Iris pigment epithelial cell (primary cell): ENCODE measurements around the gene MYOZ3.
A peak's percentile ranks its signal among the peaks of the same experiment; 100 is the strongest.

ENCODE experiments used
- DNase-seq: peaks from one replicate; pipeline ENCODE4 v3.0.0-alpha.2; 2011; ENCODE audit warnings: low read depth

MYOZ3 gene

DNA sequence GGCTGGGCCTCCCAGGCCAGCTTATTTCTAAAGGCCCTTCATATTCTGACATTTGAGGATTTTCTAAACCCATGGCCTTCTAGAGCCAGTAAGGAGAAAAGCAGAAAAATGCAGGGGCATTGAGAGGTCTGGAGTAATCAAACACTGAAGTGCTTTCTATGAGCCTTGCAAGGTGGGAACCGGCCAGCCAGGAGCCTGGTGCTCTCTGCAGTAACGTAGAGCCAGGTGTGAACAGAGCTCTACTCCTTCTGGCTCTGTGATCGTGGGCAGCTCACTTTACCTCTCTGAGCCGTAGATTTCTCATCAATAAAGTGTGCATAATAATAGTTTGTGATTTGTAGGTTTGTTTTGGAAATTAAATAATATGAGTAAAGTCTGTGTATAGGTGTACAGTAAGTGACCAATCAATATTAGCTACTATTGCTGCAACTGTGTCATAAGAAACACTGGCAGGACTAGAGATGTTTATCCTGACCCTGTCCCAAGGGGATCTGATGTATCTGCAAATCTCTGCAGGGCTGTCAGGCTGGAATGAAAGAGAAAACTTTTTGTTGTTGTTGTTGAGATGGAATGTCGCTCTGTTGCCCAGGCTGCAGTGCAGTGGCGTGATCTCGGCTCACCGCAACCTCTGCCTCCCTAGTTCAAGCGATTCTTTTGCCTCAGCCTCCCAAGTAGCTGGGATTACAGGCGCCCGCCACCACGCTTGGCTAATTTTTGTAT, 17.9 kb upstream of the MYOZ3 start:
- DNase-seq, result no peak

GRCh38 chr5:150644058-150644457, 17.0 kb upstream of the MYOZ3 start:
- DNase-seq, result no peak

DNA sequence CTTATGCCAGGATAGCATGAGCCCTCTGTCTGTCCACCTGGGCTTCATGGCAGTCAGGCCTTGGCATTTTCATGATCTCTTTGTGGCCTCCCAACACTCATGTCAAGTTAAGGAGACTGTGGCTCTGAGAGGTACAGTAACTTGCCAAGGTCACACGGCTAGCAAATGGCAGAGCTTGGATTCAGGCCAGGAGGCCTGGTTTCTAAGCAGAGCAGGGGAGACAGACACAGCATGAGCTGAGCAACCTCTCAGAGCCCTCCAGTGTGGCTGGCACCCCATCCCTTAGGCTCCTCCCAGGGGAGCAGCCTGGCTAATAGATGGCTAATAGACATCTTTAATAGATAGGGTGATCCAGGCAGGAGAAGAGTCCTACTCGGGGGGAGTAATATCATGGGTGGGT, 16.5 kb upstream of the MYOZ3 start:
- no peak for DNase-seq

DNA sequence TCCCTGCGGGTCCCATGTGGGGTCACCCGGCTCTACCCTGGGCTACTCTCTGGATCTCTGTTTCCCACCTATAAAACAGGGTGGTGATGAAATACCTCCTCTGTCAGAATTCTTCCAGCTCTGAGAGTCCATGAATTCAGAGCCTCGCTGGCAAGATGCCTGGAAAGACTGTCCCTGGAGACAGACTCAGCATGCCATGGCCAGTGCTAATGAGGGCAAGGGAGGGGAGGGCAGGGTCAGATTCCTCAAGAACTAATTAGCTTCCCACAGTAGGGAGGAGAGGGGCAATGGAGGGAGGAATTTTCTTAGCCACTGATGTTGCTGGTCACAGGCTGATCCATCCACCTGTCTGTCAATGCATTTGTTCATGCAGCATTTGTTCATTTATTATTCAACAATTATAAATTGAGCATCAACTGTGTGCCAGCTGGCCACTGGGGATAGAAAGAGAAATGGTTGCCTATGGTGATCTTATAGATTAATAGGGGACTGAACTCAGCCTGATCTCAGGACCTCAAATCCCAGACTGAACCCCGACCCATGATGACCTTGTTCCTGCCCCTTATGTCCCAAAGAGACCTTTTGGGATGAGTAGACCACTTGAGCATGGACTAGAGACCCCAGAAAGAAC, 15.9 kb upstream of the MYOZ3 start:
- DNase-seq, result peak; percentile 75

DNA sequence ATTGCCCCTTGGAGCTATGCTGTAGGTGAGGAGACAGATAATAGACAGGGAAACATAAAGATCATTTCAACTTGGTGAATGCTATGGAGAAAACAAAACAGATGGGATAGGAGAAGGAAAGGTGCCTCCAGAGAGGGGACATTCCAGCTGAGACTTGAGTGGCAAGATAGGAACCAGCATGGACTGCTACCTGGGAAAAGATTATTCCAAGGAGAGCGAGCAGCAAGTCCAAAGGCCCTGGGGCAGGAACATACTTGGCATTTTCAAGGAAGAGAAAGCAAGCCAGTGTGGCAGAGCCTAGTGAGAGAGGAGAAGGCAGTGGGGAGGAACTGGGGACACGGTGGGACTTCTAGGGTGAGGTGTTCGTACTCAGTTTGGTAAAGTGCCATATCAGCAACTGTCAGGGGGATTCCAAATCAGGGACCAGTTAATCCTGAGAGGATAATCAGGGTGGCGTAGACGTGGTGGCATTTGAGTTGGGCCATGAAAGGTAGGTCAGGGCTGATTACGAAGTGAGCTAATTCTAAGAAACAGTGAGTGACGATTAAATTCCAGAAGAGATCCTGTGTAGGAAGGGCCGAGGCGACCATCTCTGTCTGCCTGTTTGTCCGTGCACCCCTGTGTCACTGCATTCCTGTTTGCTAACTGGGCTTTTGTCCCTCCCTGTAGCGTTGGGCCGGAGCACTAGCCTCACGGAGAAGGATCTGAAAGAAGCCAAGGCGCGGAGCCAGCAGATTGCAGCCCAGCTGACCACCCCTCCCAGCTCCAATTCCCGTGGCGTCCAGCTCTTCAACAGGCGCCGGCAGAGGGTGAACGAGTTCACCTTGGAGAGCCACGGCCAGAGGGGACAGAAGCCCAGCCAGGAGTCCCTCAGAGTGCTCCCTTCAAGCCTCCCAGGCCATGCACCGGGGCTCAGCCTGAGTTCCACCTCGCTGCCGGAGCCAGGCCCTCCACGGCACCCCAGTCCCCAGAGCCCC, 13.5 kb upstream of the MYOZ3 start:
- DNase-seq, result no peak

DNA sequence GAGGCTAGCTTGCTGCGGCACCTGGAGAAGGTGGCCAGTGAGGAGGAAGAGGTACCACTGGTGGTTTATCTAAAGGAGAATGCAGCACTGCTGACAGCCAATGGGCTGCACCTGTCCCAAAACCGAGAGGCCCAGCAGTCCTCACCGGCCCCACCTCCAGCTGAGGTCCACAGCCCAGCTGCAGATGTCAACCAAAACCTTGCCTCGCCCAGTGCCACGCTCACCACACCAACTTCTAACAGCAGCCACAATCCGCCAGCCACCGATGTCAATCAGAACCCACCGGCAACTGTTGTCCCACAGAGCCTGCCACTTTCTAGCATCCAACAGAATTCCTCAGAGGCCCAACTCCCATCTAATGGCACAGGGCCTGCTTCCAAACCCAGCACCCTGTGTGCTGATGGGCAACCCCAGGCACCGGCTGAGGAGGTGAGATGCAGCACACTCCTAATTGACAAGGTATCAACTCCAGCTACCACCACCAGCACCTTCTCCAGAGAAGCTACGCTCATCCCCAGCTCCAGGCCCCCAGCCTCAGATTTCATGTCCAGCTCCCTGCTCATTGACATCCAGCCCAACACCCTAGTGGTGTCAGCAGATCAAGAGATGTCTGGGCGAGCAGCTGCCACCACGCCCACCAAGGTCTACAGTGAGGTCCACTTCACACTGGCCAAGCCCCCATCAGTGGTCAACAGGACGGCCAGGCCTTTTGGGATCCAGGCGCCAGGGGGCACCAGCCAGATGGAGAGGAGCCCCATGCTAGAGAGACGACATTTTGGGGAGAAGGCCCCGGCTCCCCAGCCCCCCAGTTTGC, 12.6 kb upstream of the MYOZ3 start:
- no peak for DNase-seq

- DNase-seq, result no peak
Measured at GRCh38 chr5:150649108-150650020, 11.7 kb upstream of the MYOZ3 start.

- DNase-seq, result no peak
Measured at GRCh38 chr5:150650021-150651006, 10.7 kb upstream of the MYOZ3 start.

- DNase-seq, result no peak
Measured at GRCh38 chr5:150651382-150651781, 9.7 kb upstream of the MYOZ3 start.

DNA sequence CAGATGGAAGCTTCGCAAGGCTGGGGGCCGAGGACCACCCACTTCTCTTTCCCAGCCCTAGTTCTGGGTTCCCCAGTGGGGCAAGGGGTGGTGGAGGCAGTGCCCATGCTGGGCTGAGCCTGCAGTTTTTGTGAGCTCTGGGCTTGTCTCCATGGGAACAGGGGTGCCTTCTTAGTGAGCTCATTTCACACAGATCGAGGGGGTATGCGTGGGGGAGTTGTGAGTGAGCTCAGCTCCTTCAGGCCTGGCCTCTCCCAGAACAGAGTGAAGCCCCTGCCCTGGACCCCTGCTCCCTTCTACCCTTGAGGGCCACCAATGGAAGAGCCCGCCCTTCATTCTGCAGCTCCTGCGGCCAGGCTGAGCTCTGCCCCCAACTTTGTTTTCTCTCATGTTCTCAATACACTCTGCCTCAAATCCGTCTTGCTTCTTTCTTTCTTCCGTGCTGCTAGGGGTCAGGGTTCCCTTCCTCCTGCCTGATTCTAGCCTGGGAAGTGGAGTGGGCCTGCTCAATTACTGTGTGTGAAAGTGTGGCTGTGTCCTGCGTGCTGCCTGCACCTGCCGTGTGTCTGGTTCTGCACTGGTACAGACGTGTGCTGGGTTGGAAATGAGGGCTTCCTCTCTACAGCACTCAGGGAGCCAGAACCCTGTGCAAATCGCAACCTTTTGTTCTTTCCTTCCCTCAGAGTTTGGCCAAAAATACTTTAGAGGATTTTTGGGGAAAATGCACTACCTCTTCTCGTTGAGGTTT, 9.0 kb upstream of the MYOZ3 start:
- DNase-seq, result no peak

GRCh38 chr5:150653145-150653761, 7.8 kb upstream of the MYOZ3 start:
- peak; percentile 50 for DNase-seq

DNA sequence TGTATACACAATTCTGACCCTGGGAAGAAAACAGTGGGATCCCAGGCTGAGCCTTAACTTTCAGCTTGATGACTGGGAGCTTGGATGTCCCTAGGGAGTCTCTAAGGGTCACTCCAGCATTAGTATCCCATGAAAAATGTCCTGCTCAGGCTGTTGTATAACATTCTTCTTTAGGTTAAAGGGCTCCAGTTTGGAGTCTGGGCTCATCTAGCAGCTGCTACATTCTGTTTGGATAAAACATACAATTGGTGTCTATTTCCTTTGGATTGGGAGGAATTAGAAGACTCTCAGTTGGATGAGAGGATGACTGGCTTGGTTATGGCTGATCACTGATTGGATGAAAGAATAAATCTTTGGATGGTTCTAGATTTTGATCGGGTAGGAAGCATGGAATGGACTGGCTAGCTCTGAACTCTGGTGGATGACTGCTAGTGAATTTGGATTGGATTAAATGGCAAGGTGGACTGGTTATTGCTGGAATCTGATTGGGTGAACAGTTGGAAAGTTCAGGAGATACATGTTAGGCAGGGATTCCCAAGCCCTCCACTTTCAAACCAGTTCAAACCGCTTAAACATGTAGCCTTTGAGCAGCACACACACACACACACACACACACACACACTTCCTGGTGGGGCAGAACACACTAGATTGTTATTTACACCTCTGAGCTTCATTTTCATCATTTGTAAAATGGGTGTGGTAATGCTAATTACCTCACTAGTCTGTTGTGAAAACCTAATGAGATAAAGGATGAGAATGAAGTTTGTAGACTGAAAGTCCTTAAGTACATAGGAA, 7.1 kb upstream of the MYOZ3 start:
- DNase-seq, result no peak

- DNase-seq, result no peak
Measured at GRCh38 chr5:150655221-150655620, 5.8 kb upstream of the MYOZ3 start.

GRCh38 chr5:150656191-150657132, 4.6 kb upstream of the MYOZ3 start:
- DNase-seq, result no peak

- no peak for DNase-seq
Measured at GRCh38 chr5:150658121-150658520, 2.9 kb upstream of the MYOZ3 start.

DNA sequence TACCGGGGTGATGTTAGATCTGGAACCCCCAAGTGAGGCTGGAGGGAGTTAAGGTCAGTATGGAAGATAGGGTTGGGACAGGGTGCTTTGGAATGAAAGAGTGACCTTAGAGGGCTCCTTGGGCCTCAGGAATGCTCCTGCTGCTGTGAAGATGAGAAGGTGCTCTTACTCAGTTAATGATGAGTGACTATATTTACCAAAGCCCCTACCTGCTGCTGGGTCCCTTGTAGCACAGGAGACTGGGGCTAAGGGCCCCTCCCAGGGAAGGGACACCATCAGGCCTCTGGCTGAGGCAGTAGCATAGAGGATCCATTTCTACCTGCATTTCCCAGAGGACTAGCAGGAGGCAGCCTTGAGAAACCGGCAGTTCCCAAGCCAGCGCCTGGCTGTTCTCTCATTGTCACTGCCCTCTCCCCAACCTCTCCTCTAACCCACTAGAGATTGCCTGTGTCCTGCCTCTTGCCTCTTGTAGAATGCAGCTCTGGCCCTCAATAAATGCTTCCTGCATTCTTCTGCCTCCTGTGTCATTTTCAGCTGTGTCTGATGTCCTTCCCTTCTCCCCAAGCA, 2.3 kb upstream of the MYOZ3 start:
- DNase-seq, result no peak
